OCI-M2 (cell line): Measurements from ENCODE around the gene ZNF148.
"Not testable (repeated sequence)": the region's sequence is repeated elsewhere in the genome, so short reads cannot be mapped to it uniquely, and the experiment has no call there.

ENCODE experiments used
- DNase-seq: peaks from one replicate; lab custom pipeline; 2025; ENCODE audit not compliant: unreplicated experiment; lab: John Stamatoyannopoulos, UW

ZNF148 gene

DNA sequence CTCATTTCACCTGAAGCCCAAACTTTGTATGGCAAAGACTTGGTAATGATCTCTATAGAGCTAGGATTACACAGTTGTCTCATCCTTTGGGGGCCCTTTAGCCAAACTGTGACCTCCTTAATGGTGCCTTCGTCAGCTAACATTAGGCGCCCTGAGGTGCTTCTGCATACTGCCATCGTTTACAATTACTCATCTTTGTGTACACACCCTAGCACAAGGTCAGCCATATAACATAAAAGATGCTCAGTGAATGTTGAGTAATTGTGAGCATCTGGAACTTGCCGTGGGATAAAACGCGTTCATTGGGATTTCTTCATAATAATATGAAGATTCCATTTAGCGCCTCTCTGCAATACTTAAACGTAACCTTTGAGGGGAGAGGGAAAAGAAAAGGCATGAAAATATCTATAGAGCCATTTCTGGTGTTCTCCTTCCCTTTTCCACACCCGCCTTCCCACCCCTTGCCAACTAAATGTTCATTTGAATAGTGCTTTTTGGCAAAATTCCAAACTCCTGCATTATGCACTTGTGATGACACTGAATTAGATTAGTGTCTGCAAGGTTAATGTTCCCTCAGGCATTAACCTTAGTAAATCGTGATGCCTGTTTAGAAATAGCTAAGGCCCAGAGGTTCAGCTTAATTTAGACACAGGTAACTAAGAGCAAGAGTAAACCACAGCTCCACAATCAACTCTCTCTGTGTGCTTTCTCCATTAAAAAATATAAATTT is 990 bp upstream of the ZNF148 start:
- no peak for DNase-seq

- no peak for DNase-seq
Observed at GRCh38 chr3:125374501-125374995, 577 bp downstream of the ZNF148 start.

GRCh38 chr3:125367403-125368230 is 7.5 kb downstream of the ZNF148 start:
- DNase-seq = no peak

- DNase-seq = no peak
Observed at GRCh38 chr3:125366132-125366531, 9.0 kb downstream of the ZNF148 start.

GRCh38 chr3:125359700-125360099 is 15.4 kb downstream of the ZNF148 start:
- no peak for DNase-seq

- no peak for DNase-seq
Observed at GRCh38 chr3:125358923-125359322, 16.2 kb downstream of the ZNF148 start.

GRCh38 chr3:125357837-125358236 is 17.3 kb downstream of the ZNF148 start:
- DNase-seq = no peak

DNA sequence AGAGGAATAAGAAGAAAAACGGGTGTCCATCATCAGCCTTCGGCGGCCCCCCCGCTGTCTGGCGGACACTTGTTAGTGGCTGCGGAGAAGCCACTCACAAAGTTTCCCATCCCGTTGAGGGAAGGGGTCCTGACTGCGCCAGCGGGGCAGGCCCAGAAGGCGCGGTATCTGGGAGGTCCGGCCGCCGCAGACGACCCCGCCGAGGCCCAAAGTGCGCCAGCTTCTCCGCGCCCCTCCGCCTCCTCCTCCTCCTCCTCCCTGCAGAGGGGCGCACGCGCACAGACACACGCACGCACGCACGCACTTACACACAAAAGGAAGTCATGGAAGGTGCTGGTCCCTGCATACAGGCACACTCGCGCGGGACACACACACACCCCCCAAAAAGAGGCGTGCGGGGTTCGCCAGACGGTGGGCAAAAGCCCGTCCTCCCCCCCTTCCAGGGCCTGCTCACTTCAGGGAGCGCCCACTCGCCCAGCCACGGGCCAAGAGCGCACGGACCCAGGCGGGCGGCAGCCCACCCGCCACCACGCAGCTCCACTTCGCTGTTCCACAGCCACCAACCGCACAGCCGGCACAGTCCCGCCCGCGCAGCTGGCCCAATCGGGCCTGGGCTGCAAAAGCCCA is 18.0 kb downstream of the ZNF148 start:
- DNase-seq = no peak

- DNase-seq = no peak
Observed at GRCh38 chr3:125356140-125357026, 18.7 kb downstream of the ZNF148 start.

GRCh38 chr3:125353659-125354058 is 21.5 kb downstream of the ZNF148 start:
- DNase-seq = no peak

- no peak for DNase-seq
Observed at GRCh38 chr3:125353128-125353527, 22.0 kb downstream of the ZNF148 start.

DNA sequence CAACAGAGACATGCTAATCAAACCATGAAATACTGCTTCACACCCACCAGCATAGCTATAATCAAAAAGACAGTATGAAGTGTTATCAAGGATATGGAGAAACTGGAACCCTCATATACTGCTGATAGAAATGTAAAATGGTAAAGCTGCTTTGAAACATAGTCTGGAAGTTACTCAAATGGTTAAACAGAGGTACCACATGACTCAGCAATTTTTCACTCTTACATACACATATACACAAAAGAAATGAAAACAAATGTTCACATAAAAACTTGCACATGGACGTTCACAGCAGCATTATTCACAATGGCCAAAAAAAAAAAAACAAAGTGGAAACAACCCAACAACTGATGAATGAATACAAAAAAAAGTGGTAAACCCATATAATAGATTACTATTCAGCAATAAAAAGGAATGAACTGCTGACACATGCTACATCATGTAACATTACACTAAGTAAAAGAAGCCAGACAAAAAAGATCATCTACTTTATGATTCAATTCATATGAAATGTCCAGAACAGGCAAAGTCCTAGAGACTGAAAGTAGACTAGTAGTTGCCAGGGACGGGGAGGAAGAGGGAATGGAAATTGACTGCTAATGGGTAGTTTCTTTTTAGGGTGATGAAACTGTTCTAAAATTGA is 23.2 kb downstream of the ZNF148 start:
- DNase-seq = no peak

GRCh38 chr3:125351152-125351551 is 24.0 kb downstream of the ZNF148 start:
- DNase-seq = no peak

GRCh38 chr3:125350597-125350996 is 24.5 kb downstream of the ZNF148 start:
- DNase-seq = no peak

- no peak for DNase-seq
Observed at GRCh38 chr3:125349556-125350165, 25.5 kb downstream of the ZNF148 start.

- no peak for DNase-seq
Observed at GRCh38 chr3:125349055-125349454, 26.1 kb downstream of the ZNF148 start.

DNA sequence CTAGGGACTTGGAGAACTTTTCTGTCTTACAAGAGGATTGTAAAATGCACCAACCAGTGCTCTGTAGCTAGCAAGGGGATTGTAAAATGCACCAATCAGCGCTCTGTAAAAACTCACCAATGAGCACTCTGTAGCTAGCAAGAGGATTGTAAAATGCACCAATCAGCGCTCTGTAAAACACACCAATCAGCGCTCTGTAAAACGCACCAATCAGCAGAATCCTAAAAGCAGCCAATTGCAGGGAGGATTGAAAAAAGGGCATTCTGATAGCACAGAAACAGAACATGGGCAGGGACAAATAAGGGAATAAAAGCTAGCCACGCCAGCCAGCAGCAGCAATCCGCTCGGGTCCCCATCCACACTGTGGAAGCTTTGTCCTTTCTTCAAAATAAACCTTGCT is 31.8 kb downstream of the ZNF148 start:
- not testable (repeated sequence) for DNase-seq

DNA sequence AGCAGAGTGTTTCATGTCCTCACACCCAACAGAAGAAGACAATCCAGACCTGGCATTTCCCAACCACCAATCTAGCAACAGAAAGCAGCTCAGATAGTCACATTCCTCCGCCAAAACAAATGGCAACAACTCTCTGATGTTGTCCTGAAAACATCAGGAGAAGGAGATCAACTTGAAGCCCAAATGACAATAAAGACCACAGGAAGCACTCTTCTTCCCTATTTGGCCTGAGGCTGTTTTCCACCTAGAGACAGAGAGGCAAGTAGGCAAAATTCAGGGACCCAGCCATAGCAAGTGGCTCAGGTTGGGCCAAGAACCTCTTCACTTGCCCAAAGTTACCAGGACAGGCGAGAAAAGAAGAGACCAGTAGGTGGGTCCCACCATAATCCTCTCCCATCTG is 35.0 kb downstream of the ZNF148 start:
- DNase-seq = no peak

DNA sequence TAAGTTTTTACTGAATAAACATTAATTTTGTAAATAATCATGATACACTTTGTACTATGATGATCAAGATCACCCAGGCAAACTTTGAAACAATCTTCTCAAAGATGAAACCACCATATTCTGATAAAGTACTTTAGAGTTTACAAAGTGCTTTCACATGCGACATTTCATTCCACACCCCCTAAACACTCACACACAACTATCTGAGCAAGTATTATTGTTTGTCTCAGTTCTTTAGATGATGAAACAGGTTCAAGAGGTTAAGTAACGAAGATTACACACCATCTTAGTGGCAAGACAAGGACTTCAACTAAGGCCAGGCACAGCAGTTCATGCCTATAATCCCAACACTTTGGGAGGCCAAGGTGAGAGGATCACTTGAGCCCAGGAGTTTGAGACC is 37.6 kb downstream of the ZNF148 start:
- DNase-seq = no peak
